Lower leg skin (tissue), 3 donors: ENCODE measurements around the gene KCTD19.

Source experiments
- POLR2A ChIP-seq, 2 donors: fragments of 450-650 bp; IDR thresholded peaks; one replicate each; pipeline ENCODE4 v1.6.1; 2016 to 2017; ENCODE audit warnings: antibody characterized with exemption in 2 of 2, mild to moderate bottlenecking in 1 of 2, moderate library complexity in 1 of 2
- TF ChIP-seq, protein P1 (sequence below), 3 donors: fragments of 450-650 bp; IDR thresholded peaks; one replicate each; pipeline ENCODE4 v1.5.1; 2016; ENCODE audit warnings: antibody characterized with exemption in 3 of 3, mild to moderate bottlenecking in 3 of 3, moderate library complexity in 2 of 3

DNA sequence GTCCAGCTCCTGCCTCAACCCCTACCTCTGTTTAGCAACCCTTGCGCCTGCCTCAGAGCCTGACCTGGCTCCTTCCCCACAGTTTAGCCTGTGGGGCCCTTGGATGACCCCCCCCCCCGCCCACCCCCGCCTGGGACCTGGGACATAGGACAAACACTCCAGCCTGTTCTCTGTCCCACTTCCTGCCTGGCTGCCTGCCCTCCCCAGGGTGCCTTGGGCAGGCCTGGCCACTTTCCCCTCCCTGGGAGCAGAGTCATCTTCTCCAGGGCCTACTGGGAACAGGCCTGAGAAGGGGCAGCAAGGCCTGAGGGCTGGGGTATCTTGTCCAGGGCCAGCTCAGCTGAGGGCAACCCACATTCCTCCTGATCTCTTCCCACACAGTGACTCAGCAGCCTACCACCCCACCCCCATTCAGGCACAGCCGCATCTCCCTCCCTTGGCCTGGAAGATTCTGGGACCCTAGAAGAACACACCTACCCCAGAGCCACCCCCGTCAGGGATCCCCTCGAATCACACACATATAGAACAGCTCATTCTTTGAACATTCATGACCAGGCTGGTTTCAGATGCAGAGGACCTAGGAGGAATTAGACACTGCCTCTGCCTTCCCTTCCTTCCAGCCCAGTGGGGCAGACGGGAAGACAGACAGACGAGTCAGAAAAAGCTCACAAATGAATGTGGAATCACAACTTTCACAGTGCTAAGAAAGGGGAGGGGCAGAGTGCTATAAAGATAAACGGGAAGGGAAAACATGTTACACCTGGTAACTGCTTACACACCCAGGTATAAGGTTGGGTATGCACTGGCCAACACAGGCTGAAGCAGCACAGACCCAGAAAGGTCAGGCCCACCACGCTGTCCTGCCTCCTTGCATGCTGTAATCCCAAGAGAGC lies 85.3 kb downstream of the KCTD19 start:
- TF ChIP-seq, protein P1, sequence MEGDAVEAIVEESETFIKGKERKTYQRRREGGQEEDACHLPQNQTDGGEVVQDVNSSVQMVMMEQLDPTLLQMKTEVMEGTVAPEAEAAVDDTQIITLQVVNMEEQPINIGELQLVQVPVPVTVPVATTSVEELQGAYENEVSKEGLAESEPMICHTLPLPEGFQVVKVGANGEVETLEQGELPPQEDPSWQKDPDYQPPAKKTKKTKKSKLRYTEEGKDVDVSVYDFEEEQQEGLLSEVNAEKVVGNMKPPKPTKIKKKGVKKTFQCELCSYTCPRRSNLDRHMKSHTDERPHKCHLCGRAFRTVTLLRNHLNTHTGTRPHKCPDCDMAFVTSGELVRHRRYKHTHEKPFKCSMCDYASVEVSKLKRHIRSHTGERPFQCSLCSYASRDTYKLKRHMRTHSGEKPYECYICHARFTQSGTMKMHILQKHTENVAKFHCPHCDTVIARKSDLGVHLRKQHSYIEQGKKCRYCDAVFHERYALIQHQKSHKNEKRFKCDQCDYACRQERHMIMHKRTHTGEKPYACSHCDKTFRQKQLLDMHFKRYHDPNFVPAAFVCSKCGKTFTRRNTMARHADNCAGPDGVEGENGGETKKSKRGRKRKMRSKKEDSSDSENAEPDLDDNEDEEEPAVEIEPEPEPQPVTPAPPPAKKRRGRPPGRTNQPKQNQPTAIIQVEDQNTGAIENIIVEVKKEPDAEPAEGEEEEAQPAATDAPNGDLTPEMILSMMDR (IDR thresholded peaks at IDR 0.05), result no peak
- no peak for TF ChIP-seq POLR2A (IDR thresholded peaks at IDR 0.05)
